GM18909 (cell line): Measurements from ENCODE around the gene OTX2.

ENCODE experiments used
- ATAC-seq: cut with Tn5 transposase; IDR thresholded peaks from one replicate; pipeline ENCODE4 v1.9.1; 2021; ENCODE audit warnings: mild to moderate bottlenecking; ENCODE audit not compliant: unreplicated experiment, poor library complexity

The OTX2 gene

DNA sequence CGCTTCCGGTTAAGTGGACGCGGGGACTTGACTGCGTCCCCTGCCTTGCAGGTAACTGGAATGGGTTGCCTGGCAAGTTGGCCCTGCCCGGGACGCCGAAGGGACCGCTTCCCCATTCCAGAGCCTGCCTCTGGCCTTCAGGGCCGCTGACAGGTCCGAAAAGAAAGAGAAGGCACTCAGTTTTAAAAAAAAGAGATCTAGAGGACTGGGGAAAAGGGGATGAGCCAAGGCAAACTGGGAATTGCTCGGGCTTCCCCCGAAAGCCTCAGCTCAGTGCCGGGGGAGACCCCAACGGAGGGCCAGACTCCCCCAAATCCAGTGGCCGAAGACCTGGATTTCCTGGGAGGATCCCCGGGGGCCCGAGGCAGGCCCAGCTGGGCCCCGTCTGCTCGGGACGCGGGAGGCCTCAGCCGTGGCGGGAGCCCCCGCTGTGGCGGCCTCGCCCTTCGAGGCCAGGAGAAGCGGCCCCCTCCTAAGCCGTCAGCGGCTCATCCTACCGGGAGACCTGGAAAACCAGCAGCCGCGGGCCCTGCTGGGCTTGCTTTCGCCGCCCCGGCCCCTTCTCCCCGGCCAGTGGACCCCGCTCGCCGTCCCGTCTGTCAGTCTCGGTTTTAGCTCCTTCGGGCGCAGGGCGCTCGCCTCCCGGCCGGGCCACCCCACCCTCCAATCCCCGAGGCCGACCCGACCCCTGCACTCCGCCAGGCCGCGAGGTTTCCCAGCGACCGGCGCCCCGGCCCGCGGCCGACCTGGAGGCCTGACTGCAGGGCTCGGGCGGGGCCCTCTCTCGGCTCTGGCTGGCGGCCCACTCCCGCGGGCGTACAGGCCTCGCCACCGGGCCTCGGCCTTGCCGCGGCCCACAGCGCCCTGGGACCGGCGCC is 12.5 kb downstream of the OTX2 start:
- ATAC-seq: no peak

DNA sequence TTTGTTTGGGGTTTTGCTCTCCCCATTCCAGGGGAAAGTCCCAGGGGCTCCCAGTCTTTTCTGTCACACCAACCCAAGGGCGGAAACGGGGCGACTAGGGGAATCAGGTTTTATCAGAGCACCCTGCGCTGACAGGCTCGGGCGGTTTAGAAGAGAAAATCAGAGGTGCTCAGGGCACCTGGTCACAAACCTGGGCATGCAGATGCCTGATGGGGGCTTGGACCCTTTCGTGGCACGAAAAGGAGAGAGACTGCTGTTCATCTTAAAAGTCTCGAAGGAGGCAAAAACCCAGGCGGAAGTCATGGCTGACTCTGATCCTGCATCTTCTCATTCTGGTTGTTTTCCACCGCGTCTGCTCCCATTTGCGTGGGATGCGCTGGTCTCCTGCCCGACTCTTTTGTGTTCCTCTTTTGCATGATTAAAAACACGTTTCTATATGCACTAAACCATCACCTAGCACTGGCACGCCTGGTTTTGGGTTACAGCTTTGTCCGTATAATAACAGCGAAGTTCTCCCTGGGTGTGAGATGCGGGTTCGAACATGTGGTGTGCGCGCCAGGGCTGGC is 13.2 kb downstream of the OTX2 start:
- no peak for ATAC-seq

DNA sequence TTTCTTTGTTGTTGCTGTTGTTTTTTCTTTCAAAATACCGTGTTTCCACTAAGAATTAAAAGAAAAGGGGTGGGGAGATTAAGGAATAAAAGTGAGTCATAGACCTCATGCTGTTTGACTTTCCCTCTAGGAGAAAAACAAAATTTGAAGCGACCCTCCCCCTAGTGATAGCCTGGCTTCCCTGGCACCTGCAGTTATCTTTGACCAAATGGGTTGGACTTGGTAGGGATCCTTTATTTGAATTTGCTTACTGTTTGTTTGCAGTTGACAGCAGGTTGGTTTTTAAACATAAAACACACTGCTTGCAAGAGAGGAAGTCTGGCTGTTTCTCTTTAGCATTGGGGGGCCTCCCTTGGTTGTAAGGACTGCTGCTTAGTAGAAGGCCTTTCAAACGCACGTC is 14.0 kb downstream of the OTX2 start:
- no peak for ATAC-seq

DNA sequence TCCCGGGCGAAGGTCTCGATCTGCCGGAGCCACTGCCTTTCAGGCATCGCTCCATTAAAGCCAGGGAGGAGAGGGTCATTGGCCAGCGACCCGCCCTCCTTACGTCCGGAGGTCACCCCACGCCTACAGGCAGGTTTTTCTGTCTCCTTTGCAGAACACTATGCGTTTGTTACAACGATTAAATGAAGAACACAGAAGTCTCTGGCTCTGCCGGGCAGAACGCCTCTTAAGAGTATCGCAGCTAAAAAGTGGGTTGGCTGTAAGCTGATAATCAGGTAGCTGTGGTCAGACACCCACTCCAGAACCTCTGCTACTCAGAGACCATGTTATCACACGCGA is 15.0 kb downstream of the OTX2 start:
- ATAC-seq: no peak

DNA sequence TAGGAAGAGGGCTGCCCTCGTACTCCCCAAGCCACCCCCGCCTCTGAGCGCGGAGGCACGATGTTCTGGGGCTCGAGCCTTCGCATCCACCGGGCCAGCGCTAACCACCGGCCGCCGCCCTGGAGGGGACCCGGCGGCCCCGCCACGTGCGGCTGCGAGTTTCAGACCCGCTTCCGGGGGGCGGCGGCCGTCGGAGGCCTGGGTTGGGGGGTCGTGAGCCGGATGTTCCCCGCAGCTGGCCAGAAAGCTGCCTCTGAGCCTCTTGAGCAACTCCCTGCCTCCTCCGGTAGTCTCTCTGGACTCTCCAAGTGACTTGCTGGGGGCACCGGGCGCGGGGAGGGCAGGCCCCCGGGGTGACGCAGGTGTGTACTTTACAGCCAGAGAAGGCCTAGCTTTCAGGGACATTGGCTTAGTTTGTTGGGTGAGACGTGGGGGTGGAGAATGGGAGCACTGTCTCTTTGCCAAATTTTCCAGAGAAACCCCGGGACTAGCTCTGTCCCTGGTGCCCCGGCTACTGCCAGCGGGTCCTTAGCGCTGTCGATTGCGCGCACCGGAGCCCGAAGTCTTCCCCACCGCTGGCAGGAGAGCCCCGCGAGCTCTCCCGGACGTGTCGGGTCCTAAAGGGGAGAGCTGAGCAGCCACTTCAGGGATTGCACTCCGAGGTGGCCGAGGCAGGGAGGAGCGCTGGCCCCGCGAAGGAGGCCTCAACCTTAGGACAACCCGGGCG is 15.6 kb downstream of the OTX2 start:
- ATAC-seq: no peak

DNA sequence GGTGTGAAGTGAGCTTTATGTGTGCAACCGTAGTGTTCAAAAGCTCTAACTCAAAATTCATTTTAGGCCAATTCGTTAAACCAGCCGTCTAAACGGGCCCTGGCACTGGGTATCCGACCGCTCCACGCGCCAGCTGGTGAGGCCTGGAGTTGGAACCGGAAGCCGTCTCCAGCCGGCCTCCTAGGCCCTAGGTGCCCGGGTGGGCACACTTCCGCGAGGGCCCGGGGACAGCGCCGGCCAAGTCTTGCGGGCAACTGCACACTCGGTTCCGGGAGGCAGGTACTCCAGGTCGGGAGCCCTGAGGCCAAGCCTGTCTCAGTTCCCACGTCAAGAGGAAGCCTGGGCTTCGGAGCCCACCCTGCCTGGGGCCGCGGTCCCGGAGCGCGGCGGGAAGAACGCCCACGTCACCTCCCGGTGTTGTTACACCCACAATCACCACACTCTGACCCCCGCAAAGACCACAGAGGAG is 16.2 kb downstream of the OTX2 start:
- ATAC-seq: no peak

DNA sequence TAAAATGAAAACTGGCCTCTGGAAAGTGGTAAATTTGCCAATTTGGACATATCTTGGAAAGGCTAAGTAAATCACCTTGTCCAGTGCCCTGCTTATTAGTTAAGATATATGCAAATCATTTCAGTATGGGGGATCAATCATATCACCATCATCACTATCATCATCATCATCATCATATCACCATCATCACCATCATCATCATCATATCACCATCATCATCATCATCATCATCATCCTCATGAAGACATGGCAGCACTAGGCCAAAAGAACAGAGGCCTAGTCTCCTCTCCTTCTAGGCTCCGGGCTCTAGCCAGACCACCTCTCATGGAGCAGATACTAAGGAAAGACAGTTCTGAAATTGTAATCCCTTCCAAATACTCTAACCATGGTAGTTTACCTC is 20.3 kb downstream of the OTX2 start:
- ATAC-seq: no peak

DNA sequence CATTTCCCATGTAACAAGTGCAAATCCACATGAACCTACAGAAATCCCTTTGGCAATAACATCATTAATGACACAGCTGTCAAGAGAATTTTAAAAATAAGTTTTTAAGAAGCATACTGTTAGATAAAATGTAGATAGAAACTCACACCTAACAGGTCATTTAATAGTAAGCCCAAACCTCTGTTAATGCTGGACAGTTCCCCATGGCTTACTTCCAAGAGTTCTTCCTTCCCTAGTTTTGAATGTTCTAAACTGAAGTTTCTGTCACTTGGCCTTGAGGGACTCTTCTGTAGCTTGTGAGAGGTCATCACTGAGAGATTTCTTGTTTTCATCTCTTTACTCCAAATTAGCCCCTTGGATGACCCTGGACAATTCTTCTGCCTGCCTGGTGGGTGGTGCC is 22.7 kb downstream of the OTX2 start:
- ATAC-seq: no peak

DNA sequence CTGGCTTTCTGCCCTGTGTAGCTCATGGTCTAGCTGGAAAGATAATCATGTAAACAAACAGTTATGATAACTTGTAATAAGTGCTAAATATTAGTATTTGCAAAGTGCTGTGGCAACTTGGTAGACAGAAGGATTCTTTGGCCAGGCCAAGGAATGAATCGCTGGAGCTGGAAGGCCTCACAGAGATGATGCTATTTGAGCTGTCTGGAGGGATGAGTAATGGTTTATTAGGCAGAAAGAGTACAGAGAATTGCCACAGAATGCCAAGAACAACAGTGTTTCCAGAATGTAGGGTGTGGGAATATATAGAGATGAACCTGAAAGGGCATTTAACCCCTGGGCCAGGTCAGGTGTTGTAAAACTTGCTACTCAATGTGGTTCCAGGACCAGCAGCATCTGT is 27.6 kb downstream of the OTX2 start:
- ATAC-seq: no peak

DNA sequence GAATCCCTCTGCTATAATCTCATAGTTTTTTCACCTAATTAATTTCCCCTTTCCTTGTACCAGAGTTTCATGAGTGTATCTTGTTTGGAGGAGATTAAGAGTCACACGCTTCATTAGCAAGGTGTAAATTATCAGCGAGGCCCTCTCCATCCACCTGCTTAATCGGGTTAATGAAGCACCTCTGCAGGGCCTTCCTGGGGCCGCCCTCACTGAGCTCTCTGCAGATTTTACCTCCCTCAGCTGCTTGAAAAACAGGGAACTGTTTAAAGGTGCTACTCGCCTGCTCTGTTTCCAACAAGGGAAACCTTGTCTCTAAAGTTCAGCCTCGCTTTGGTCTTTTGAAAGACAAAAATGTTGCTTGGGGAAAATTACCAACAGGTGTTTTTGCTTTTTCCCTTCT is 35.8 kb downstream of the OTX2 start:
- no peak for ATAC-seq

DNA sequence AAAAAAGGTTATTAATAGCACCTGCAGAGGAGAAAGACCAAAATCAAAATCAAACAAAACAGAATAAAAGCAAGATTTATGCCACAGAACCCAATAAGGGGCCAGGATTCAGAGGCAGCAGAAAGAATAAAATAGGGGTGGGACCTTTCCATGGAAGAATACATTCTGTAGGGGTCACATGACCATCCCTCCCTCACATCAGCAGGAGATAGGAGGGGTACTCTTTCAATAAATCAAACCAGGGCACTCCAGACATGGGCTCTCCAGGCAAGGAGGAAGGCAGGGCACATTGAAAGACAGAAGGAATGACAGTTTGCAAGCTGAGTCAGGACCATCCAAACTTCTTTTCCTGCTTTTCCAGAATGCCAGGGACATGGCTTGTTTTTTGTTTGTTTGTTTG is 39.8 kb downstream of the OTX2 start:
- ATAC-seq: no peak

DNA sequence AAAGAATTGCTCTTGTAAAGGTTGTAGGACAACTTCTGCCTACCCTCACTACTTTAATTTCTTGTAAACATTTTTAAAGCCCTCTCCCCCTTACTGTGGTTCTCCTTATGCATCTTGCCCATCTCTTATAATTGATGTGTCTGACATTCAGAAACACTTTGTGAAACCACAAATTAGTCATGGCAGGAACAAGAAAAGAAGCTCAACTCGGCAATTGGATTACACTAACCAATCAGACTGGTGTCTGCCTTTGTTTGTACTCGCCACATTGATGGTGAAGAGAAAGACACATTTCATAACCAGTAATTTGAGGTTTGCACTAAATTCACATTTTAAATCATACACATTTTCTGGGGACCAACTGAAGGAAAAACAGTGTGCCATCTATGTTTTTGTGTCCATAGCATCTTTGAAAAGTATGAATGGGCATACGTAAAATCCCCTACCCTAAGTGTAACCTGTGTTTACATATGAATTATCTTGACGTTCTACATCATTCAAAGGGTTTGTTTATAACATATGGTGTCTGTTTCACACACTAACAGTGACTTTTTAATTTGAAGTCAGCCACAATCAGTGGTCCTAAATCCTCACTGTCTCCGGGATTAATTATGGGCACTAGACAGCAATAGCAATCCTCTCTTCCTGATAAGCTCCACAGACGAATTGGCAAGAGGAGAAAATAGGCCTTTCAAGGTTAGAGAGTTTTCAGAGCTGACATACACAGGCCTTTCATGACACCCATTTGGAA is 49.9 kb downstream of the OTX2 start:
- ATAC-seq: no peak

DNA sequence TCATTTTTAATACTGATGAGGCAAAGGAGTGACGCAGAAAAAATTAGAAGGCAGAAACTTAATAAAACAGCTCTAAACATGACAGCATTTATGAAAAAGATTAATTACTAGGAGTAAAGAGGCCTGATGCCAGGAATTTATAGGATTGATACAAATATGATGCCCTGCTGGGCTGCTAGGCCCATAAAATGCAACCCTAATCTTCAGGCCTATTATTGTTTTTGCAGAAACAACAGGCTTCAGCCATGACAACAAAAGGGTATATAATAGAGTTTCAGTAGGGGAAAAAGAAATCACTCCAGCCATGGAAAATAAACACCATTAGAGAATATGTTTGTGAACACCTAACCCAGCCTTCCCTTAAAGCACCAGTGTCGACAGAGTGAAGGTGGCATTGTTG is 50.6 kb downstream of the OTX2 start:
- no peak for ATAC-seq

DNA sequence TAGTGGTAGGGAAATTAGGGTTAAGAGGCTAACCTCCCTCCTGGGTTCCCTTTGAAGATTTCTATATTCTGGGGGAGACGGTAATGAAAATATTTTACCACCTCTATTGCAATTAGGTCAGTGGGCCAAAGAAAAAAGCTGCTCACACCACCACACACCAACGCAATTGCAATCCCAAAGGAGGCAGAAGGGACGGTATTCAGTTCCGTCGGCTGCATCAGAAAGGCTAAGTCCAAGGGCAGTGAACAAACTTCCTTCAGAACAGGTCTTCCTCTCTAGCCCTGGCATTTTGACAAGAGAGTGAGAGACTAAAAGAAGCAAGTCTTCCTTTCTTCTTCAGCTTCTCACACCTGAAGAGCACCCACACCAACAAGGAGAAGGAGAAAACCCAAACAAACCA is 51.2 kb downstream of the OTX2 start:
- ATAC-seq: no peak

DNA sequence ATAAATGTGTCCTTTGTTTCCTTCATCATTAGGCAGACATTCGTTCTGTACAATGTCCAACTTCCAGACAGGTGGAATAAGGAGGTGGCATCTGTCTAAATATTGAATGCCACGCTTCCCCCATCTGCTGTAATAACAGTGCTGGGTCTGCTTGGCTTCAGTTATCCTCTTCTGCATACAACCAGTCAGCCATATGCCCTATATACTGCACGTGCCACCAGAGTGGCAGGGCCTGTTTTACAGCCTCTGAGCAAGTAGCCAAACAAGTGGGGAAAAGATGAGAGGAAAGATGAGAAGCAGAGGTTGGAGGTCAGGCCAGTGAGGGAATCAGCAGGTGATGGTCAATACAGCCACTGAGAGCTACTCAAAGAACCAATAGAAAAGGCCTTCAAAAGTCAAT is 55.4 kb downstream of the OTX2 start:
- no peak for ATAC-seq

DNA sequence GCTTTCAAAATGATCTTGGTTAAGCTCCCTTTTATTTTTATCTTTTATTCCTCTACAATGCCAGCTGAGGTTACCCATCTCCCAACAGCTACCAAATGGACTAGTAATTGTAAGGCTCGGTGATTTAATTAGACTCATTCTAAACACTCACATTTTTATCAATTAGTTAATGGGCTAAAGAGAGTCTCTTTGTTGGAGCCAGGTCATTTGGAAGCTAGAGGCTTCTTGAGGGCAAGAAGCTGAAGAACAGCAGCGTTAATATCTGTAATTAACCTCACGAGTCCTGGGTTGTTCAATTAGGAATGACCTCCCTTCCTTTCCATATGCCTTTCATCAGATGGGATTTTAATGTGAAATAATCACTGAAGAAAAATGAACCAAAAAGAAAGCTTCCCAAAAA is 56.9 kb downstream of the OTX2 start:
- ATAC-seq: no peak

DNA sequence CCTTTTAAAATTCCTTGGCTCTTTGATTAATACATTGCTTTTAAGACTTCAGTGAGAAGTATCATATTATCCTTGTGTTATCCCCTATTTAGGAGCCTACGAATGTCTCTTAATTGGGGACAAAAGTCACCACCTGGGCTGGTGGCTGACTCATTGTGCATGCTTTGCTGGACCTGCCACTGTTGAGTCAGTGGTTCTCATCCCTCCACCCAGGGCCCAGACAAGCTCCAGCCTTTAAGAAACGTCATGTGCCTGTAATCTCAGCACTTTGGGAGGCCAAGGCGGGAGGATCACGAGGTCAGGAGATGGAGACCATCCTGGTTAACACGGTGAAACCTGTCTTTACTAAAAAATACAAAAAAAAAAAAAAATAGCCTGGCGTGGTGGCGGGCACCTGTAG is 57.9 kb downstream of the OTX2 start:
- no peak for ATAC-seq

DNA sequence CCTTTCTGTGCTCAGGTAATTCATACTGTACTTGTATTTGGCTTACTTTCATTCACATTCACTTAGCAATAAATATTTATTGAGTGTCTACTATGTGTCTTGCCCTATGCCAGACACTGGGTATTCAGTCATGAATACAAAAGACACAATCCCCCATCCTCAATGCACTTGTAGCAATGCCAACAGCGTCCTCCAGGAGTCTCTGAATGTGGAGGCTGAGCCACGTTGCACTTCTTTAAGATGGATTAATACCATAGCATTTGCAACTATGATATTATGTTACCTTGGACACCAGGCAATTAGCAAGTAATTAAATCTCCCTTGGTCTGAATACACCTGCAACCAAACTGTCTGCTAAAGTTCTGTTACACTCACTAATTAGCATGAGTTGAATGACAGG is 58.8 kb downstream of the OTX2 start:
- no peak for ATAC-seq
